Keratinocyte (primary cell): Measurements from ENCODE around the gene SMPD3.

ENCODE experiments used
- EZH2 ChIP-seq: IDR thresholded peaks from one replicate; pipeline ENCODE4 v1.6.1; 2012; ENCODE audit warnings: inconsistent platforms, mild to moderate bottlenecking, low read length, moderate library complexity
- TF ChIP-seq, protein P1 (sequence below), 3 experiments: IDR thresholded peaks in 1 of 3; conservative IDR thresholded peaks in 1 of 3; optimal IDR thresholded peaks in 1 of 3; 2 replicates in 2 of 3; 3 replicates in 1 of 3; pipeline versions ENCODE3 to v1.5.1; 2011; ENCODE audit warnings: low read length in 3 of 3, mild to moderate bottlenecking in 3 of 3, moderate library complexity in 2 of 3, control low read depth in 1 of 3, inconsistent platforms in 1 of 3; ENCODE audit not compliant: insufficient read depth in 2 of 3; ENCODE audit errors: extremely low read depth in 1 of 3

DNA sequence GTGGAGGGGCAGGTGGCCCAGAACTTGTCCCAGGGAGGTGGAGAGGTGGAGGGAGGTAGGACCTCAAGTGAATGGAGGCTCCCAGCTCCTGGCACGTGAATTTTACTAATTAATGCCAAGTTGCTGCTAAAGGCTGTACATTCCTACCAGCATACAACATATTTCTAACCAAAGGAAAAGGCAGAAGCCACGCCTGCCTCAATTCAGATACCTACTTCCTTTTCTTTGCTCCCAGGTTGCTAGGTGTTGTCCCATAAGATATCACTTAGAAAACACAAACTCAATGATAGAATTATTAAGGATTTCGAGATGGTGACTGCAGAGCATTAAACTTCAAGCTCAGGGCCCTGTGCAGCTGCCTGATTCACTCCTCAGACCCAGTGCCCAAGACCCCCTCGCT, 20.5 kb upstream of the SMPD3 start:
- TF ChIP-seq, protein P1, sequence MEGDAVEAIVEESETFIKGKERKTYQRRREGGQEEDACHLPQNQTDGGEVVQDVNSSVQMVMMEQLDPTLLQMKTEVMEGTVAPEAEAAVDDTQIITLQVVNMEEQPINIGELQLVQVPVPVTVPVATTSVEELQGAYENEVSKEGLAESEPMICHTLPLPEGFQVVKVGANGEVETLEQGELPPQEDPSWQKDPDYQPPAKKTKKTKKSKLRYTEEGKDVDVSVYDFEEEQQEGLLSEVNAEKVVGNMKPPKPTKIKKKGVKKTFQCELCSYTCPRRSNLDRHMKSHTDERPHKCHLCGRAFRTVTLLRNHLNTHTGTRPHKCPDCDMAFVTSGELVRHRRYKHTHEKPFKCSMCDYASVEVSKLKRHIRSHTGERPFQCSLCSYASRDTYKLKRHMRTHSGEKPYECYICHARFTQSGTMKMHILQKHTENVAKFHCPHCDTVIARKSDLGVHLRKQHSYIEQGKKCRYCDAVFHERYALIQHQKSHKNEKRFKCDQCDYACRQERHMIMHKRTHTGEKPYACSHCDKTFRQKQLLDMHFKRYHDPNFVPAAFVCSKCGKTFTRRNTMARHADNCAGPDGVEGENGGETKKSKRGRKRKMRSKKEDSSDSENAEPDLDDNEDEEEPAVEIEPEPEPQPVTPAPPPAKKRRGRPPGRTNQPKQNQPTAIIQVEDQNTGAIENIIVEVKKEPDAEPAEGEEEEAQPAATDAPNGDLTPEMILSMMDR (optimal IDR thresholded peaks at IDR 0.05 in 1 of 3, IDR thresholded peaks at IDR 0.05 in 1 of 3, conservative IDR thresholded peaks at IDR 0.05 in 1 of 3; ENCODE audit: extremely low read depth in 1 of 3, insufficient read depth in 2 of 3, low read length in 3 of 3): no peak
- no peak for TF ChIP-seq EZH2
